ENCODE data around the gene CPLANE2. TPM values are rescaled to one million over a fixed set of nuclear protein-coding genes. Genes with fewer than 3 reads are reported as not detected.
A peak's percentile ranks its signal among the peaks of the same experiment; 100 is the strongest.
"Not testable (repeated sequence)": the region's sequence is repeated elsewhere in the genome, so short reads cannot be mapped to it uniquely, and the experiment has no call there.

CPLANE2 gene
- polyA plus RNA-seq (ENCODE audit: insufficient read length in 12 of 12) = 1 to 10 TPM in 10 of 12 donors, not detected in 2; 1.0 to 4.4 (median 2.1) TPM
- long read RNA-seq, donor 1, partial matches to known transcripts = 0 of 1 reads
- long read RNA-seq, donor 1, other reads (novel, unspliced or antisense) = 0 of 1 reads
- long read RNA-seq, donor 2, partial matches to known transcripts = 0 of 2 reads
- long read RNA-seq, donor 2, other reads (novel, unspliced or antisense) = 0 of 2 reads
- long read RNA-seq, donor 3 = 0 reads
- long read RNA-seq, donor 4 = 0 reads
- long read RNA-seq, donor 5, partial matches to known transcripts = 0 of 4 reads
- long read RNA-seq, donor 5, other reads (novel, unspliced or antisense) = 0 of 4 reads
- long read RNA-seq, donor 6 = 0 reads
- long read RNA-seq, donor 7, partial matches to known transcripts = 0 of 1 reads
- long read RNA-seq, donor 7, other reads (novel, unspliced or antisense) = 0 of 1 reads
- long read RNA-seq, donor 8, partial matches to known transcripts = 0 of 1 reads
- long read RNA-seq, donor 8, other reads (novel, unspliced or antisense) = 0 of 1 reads
- long read RNA-seq, donor 9, partial matches to known transcripts = 0 of 1 reads
- long read RNA-seq, donor 9, other reads (novel, unspliced or antisense) = 0 of 1 reads
- long read RNA-seq, donor 10, partial matches to known transcripts = 0 of 1 reads
- long read RNA-seq, donor 10, other reads (novel, unspliced or antisense) = 0 of 1 reads
- long read RNA-seq, donor 11, partial matches to known transcripts = 0 of 2 reads
- long read RNA-seq, donor 11, other reads (novel, unspliced or antisense) = 0 of 2 reads

- peak; percentile 96 for DNase-seq
Measured at GRCh38 chr1:16236511-16237342, at the start of gene CPLANE2. TSS of gene CPLANE2 (minus strand) at chr1:16237183. CDS start at chr1:16236742, 441 bp downstream.

- DNase-seq = no peak
Measured at GRCh38 chr1:16286122-16286521, 49.1 kb upstream of the CPLANE2 start.

- no peak for DNase-seq
Measured at GRCh38 chr1:16281765-16282164, 44.8 kb upstream of the CPLANE2 start.

GRCh38 chr1:16279186-16279585 lies 42.2 kb upstream of the CPLANE2 start:
- no peak for DNase-seq

GRCh38 chr1:16276302-16277030 lies 39.5 kb upstream of the CPLANE2 start:
- DNase-seq = no peak

GRCh38 chr1:16275591-16275990 lies 38.6 kb upstream of the CPLANE2 start:
- DNase-seq = no peak

- DNase-seq = no peak
Measured at GRCh38 chr1:16267690-16268180, 30.8 kb upstream of the CPLANE2 start.

- no peak for DNase-seq
Measured at GRCh38 chr1:16266411-16267118, 29.6 kb upstream of the CPLANE2 start.

- no peak for DNase-seq
Measured at GRCh38 chr1:16262067-16262466, 25.1 kb upstream of the CPLANE2 start.

GRCh38 chr1:16260814-16261213 lies 23.8 kb upstream of the CPLANE2 start:
- DNase-seq = no peak

GRCh38 chr1:16258591-16259135 lies 21.7 kb upstream of the CPLANE2 start:
- DNase-seq = no peak

GRCh38 chr1:16257968-16258367 lies 21.0 kb upstream of the CPLANE2 start:
- DNase-seq = no peak

GRCh38 chr1:16257556-16257955 lies 20.6 kb upstream of the CPLANE2 start:
- not testable (repeated sequence) for DNase-seq

GRCh38 chr1:16256478-16256877 lies 19.5 kb upstream of the CPLANE2 start:
- DNase-seq = no peak

GRCh38 chr1:16254263-16254928 lies 17.4 kb upstream of the CPLANE2 start:
- DNase-seq = no peak

GRCh38 chr1:16253332-16253922 lies 16.4 kb upstream of the CPLANE2 start:
- DNase-seq = no peak

GRCh38 chr1:16252912-16253311 lies 15.9 kb upstream of the CPLANE2 start:
- no peak for DNase-seq

GRCh38 chr1:16251381-16251780 lies 14.4 kb upstream of the CPLANE2 start:
- DNase-seq = no peak

All from muscle of arm (tissue), 14 donors.